Neural progenitor cell (in vitro differentiated cells): ENCODE data around the gene S100A5. TPM values are rescaled to one million over a fixed set of nuclear protein-coding genes. Genes with fewer than 3 reads are reported as not detected.

Experiments used
- DNase-seq: peaks from one replicate; pipeline ENCODE4 v3.0.0-alpha.2; 2016; ENCODE audit warnings: low spot score
- H2AFZ ChIP-seq: fragments of 200-600 bp; sonication (generic); replicated peaks from 2 replicates; pipeline ENCODE4 v1.6.1; 2016; ENCODE audit warnings: antibody characterized with exemption
- H3F3A ChIP-seq: fragments of 200-600 bp; sonication (generic); 2 replicates; pipeline ENCODE4 v1.6.1; 2016; ENCODE audit warnings: antibody characterized with exemption, low read depth
- H3K27ac ChIP-seq: fragments of 200-600 bp; sonication (generic); 2 replicates; pipeline ENCODE4 v1.5.1; 2016; ENCODE audit warnings: mild to moderate bottlenecking
- H3K27me3 ChIP-seq: fragments of 200-600 bp; sonication (generic); 2 replicates; pipeline ENCODE4 v1.6.1; 2016; ENCODE audit warnings: mild to moderate bottlenecking, moderate library complexity
- H3K36me3 ChIP-seq: fragments of 200-600 bp; sonication (generic); 2 replicates; pipeline ENCODE4 v1.5.1; 2016
- H3K4me1 ChIP-seq: fragments of 200-600 bp; sonication (generic); 2 replicates; pipeline ENCODE4 v1.6.1; 2016; ENCODE audit warnings: mixed run types
- H3K4me2 ChIP-seq: fragments of 200-600 bp; sonication (generic); 2 replicates; pipeline ENCODE4 v1.6.1; 2016
- H3K4me3 ChIP-seq: fragments of 200-600 bp; sonication (generic); 2 replicates; pipeline ENCODE4 v1.5.1; 2016
- H3K79me2 ChIP-seq: fragments of 200-600 bp; sonication (generic); 2 replicates; pipeline ENCODE4 v1.6.1; 2016; ENCODE audit warnings: low read depth
- H3K9ac ChIP-seq: fragments of 200-600 bp; sonication (generic); 2 replicates; pipeline ENCODE4 v1.6.1; 2016
- H3K9me3 ChIP-seq: fragments of 200-600 bp; sonication (generic); 2 replicates; pipeline ENCODE4 v1.5.1; 2016; ENCODE audit warnings: low read depth
- H4K20me1 ChIP-seq: fragments of 200-600 bp; sonication (generic); 2 replicates; pipeline ENCODE4 v1.6.1; 2016; ENCODE audit warnings: low read depth
- H3K27ac Mint-ChIP-seq: 3 replicates; pipeline ENCODE4 v1.8.0; 2021; ENCODE audit warnings: mixed read lengths
- H3K27me3 Mint-ChIP-seq: 2 replicates; pipeline ENCODE4 v1.8.0; 2022; ENCODE audit warnings: low read depth, mild to moderate bottlenecking, inconsistent platforms, moderate library complexity, mixed read lengths; ENCODE audit not compliant: insufficient read depth
- H3K36me3 Mint-ChIP-seq: 3 replicates; pipeline ENCODE4 v1.8.0; 2021; ENCODE audit warnings: mixed read lengths
- H3K4me1 Mint-ChIP-seq: 3 replicates; pipeline ENCODE4 v1.8.0; 2021; ENCODE audit warnings: mixed read lengths
- H3K4me3 Mint-ChIP-seq: 3 replicates; pipeline ENCODE4 v1.8.0; 2021; ENCODE audit warnings: mild to moderate bottlenecking, moderate library complexity, mixed read lengths
- H3K9me3 Mint-ChIP-seq: 3 replicates; pipeline ENCODE4 v1.8.0; 2020; ENCODE audit warnings: mixed read lengths
- EZH2 ChIP-seq: fragments of 200-600 bp; sonication (generic); IDR thresholded peaks from 2 replicates; pipeline ENCODE4 v1.6.1; 2017; ENCODE audit warnings: antibody characterized with exemption, mild to moderate bottlenecking, moderate library complexity
- EZH2phosphoT487 ChIP-seq: fragments of 200-600 bp; sonication (generic); IDR thresholded peaks from 2 replicates; pipeline ENCODE4 v1.6.1; 2017; ENCODE audit warnings: antibody characterized with exemption
- total RNA-seq: library from RNA; depleted of rRNA; stranded (reverse); fragments of >200 nt; gene quantifications from 2 replicates; pipeline ENCODE4 v1.2.3, GENCODE V29; 2015; ENCODE audit warnings: low replicate concordance
- TF ChIP-seq, protein P1 (sequence below): fragments of 200-600 bp; sonication (generic); IDR thresholded peaks from 2 replicates; pipeline ENCODE4 v1.5.1; 2017; ENCODE audit warnings: antibody characterized with exemption, mild to moderate bottlenecking

Gene S100A5
- total RNA-seq, 1 donor from 2014 or later: not detected

DNA sequence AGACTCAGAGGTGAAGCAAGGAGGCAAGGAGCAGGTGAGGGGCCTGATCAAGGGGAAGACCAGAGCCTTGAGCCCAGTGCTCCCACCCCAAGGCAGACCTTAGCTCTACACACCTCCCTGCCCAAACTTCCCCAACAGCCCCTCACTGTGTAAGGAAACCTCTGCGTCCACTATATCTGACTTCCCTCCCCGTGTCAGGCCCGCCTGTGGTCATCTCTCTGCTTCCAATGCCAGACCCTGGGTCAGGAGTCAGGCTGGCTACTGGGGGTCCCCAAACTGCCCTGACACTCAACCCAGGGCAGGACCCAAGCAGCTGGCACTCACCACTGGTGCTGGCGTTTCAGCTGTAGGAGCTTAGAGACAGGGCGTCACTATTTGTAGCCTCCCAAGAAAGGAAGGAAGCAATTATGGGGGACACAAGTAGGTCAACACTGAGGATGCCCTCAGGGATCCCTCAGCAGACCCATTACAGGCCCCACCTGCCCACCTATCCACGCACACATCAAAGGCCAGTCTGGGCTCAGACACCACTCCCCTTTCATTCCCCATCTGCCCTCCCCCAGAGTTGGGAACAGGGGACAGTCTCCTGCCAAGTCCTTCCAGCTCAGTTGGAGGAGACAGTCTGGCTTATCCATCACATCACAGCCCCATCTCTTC lies 9.1 kb upstream of the S100A5 start:
- no peak for TF ChIP-seq EZH2
- TF ChIP-seq, protein P1, sequence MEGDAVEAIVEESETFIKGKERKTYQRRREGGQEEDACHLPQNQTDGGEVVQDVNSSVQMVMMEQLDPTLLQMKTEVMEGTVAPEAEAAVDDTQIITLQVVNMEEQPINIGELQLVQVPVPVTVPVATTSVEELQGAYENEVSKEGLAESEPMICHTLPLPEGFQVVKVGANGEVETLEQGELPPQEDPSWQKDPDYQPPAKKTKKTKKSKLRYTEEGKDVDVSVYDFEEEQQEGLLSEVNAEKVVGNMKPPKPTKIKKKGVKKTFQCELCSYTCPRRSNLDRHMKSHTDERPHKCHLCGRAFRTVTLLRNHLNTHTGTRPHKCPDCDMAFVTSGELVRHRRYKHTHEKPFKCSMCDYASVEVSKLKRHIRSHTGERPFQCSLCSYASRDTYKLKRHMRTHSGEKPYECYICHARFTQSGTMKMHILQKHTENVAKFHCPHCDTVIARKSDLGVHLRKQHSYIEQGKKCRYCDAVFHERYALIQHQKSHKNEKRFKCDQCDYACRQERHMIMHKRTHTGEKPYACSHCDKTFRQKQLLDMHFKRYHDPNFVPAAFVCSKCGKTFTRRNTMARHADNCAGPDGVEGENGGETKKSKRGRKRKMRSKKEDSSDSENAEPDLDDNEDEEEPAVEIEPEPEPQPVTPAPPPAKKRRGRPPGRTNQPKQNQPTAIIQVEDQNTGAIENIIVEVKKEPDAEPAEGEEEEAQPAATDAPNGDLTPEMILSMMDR: no peak
- Mint-ChIP-seq H3K27me3 (peaks cover 17% of the 10 kb centered on the region), H3K27ac (no peak overlapping the region), H3K4me3 (no peak overlapping the region), H3K36me3 (no peaks in the 10 kb centered on the region), H3K9me3 (no peaks in the 10 kb centered on the region), H3K4me1 (peaks cover 62% of the 10 kb centered on the region)
- no peak for DNase-seq
- Histone ChIP-seq H3K27me3 (no peaks in the 10 kb centered on the region), H3K9me3 (no peaks in the 10 kb centered on the region), H3K9ac (no peak overlapping the region), H3K36me3 (no peaks in the 10 kb centered on the region), H3K4me1 (peaks cover 25% of the 10 kb centered on the region), H3K79me2 (no peaks in the 10 kb centered on the region), H3K4me3 (no peak overlapping the region), H4K20me1 (no peaks in the 10 kb centered on the region), H3K4me2 (no peak overlapping the region), H2AFZ (peak overlapping the region; percentile 2), H3F3A (no peaks in the 10 kb centered on the region), H3K27ac (no peak overlapping the region)

DNA sequence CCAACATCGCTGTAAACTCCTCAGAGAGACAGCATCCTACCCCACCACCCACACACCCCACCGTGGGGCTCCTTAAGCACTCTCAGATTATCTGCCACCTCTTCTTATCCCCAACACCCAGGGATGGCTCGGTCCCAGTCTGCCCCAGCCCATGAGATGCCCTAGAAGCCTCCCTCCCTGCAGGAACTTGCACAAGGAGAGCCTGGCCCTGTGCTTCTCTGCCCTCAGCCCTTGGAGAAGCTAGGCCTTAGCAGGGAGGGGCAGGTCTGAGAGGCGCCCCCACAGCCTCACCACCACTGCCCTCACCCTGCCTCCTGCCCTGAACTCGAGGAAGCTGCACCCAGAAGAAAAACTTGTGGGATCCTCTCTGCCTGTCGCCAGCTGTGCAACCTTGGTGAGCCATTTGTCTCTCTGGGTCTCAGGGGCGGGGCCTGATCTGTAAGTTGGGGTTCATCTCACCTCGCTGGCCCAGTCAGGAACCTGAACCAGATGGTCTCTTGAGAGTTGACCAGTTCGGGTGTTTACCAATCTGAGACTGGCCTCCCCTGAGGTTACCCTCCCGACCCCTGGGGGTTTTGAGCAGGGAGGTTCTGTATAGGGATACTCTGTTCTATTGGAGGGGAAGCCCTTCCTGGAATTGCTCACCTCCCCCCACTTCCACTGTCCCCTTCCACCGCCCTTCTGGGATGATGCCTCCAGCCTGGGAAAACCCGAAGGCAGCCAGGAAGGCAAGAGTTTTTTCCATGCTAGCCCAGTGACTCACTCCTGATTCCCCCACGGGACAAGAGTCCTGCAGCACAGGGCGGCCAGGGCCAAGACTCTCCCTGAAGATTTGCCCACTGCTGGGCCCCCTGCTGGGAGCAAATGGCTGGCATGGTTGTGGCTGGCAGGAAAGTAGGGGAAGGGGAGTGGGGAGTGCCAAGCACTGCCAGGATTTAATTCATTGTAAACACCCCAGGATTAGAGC lies 8.3 kb upstream of the S100A5 start, which contains the start of gene S100A3:
Gene S100A3, minus strand, starts transcription at position 537 of the 967 bp plus-strand sequence. CDS start 773 bp downstream, outside the sequence.
- H3K9ac ChIP-seq: no peak within 1 kb of the TSS
- H3K4me2 ChIP-seq: no peak within 1 kb of the TSS
- H3K9me3 Mint-ChIP-seq: no peaks in the 10 kb centered on the region
- H3K27me3 Mint-ChIP-seq: peaks cover 20% of the 10 kb centered on the region
- H3K36me3 Mint-ChIP-seq: no peaks in the 10 kb centered on the region
- no peak within 1 kb of the TSS for H3K27ac ChIP-seq
- TF ChIP-seq EZH2phosphoT487: no peak
- TF ChIP-seq, protein P1: no peak
- TF ChIP-seq EZH2: no peak
- peaks cover 70% of the 10 kb centered on the region for H3K4me1 Mint-ChIP-seq
- no peak for DNase-seq
- no peaks in the 10 kb centered on the region for H3K27me3 ChIP-seq
- H2AFZ ChIP-seq: peak within 1 kb of the TSS; percentile 48
- no peaks in the 10 kb centered on the region for H3F3A ChIP-seq
- H3K79me2 ChIP-seq: no peaks in the 10 kb centered on the region
- peaks cover 30% of the 10 kb centered on the region for H3K4me1 ChIP-seq
- peak within 1 kb of the TSS; percentile 34 for H3K27ac Mint-ChIP-seq
- H3K4me3 Mint-ChIP-seq: peak within 1 kb of the TSS; percentile 24
- H3K36me3 ChIP-seq: no peaks in the 10 kb centered on the region
- no peaks in the 10 kb centered on the region for H3K9me3 ChIP-seq
- no peaks in the 10 kb centered on the region for H4K20me1 ChIP-seq
- H3K4me3 ChIP-seq: no peak within 1 kb of the TSS

DNA sequence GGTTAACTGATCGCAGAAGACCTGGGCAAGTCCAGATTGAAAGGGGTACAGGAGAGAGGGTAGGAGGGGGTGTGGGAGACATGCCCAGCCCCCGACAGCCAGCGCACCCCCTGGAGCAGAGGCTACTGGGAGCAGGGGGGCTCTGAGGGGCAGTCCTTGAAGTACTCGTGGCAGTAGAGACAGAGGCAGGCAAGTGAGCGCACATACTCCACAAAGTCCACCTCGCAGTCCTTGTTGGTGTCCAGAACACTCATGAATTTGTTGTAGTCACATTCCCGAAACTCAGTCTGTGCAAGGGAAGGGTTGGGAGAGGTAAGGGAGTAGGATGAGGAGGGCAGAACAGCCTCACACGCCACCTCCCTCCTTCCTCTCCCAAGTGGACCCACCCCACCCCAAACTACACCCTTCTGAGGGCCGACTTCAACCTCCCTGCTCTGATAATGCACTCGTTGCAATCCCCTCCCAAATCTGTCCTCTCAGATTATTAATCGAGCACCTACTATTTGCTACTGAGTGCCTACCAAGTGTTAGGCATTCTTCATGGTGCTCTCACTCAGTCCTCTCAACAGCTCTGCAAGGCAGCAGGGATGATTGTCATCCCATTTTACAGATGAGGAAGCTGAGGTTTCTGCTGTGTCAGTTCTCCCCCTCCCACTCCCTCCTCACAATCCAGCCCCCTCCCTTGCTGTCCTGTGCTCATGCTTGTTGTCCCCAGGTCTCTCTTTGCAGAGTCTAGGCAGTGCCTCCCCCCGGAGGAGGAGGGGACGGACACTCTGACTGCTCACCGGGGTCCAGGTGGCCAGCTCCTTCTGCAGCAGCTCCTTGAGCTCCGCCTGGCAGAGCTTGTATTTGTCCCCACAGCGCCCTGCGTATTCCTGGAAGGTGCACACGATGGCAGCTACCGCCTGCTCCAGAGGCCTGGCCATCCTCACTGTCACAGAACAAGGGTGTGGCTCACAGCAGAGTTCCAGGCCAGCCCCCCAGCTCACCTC lies 7.1 kb upstream of the S100A5 start:
- Mint-ChIP-seq H3K4me1 (peaks cover 74% of the 10 kb centered on the region), H3K27ac (peak overlapping the region; percentile 69), H3K9me3 (no peaks in the 10 kb centered on the region), H3K27me3 (peaks cover 20% of the 10 kb centered on the region), H3K4me3 (no peak overlapping the region), H3K36me3 (no peaks in the 10 kb centered on the region)
- Histone ChIP-seq H3K4me1 (peaks cover 30% of the 10 kb centered on the region), H4K20me1 (no peaks in the 10 kb centered on the region), H3K36me3 (no peaks in the 10 kb centered on the region), H3K27me3 (no peaks in the 10 kb centered on the region), H3K79me2 (no peaks in the 10 kb centered on the region), H3K9me3 (no peaks in the 10 kb centered on the region), H3K9ac (no peak overlapping the region), H3K4me3 (no peak overlapping the region), H3K27ac (no peak overlapping the region), H3F3A (no peaks in the 10 kb centered on the region), H2AFZ (peak overlapping the region; percentile 74), H3K4me2 (peak overlapping the region; percentile 24)
- TF ChIP-seq EZH2: no peak
- TF ChIP-seq EZH2phosphoT487: no peak
- TF ChIP-seq, protein P1: no peak
- DNase-seq: no peak
